Germinal center (tissue), 1 donor: ENCODE results near the gene KRT8.
"Not testable (repeated sequence)": the region's sequence is repeated elsewhere in the genome, so short reads cannot be mapped to it uniquely, and the experiment has no call there.

Experiments
- DNase-seq: peaks from one replicate; pipeline ENCODE4 v3.0.0; 2012; ENCODE audit warnings: mixed read lengths, low spot score

KRT8 gene

DNA sequence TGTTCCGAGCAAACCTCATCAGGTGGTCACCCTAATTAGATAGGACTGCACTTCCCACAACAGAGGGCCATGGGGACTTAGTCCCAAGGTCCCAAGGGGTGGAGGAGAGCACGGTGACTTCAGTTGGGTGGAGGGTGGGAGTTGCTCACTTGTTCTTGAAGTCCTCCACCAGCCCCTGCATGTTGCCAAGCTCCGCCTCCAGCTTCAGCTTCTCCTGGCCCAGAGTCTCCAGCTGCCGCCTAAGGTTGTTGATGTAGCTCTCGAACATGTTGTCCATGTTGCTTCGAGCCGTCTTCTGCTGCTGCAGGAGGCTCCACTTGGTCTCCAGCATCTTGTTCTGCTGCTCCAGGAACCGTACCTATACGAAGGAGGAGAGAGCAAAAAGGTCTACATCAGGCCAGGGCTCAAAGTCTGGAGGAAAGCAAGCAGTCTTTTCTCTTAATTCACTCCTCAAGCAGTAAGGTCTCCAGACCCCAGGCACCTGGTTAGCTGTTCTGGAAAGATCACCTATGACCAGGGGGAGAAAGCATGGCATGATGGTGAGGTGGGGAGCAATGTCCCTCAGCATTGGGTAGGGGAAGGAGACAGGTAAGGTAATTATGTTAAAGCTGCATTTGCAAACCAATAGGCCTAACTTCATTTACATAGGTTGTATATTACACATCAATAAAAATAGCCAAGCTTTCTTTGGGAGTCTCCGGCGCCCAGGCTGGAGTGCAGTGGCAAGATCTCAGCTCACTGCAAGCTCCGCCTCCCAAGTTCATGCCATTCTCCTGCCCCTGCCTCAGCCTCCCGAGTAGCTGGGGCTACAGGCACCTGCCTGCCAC lies 2.9 kb downstream of the KRT8 start:
- no peak for DNase-seq

DNA sequence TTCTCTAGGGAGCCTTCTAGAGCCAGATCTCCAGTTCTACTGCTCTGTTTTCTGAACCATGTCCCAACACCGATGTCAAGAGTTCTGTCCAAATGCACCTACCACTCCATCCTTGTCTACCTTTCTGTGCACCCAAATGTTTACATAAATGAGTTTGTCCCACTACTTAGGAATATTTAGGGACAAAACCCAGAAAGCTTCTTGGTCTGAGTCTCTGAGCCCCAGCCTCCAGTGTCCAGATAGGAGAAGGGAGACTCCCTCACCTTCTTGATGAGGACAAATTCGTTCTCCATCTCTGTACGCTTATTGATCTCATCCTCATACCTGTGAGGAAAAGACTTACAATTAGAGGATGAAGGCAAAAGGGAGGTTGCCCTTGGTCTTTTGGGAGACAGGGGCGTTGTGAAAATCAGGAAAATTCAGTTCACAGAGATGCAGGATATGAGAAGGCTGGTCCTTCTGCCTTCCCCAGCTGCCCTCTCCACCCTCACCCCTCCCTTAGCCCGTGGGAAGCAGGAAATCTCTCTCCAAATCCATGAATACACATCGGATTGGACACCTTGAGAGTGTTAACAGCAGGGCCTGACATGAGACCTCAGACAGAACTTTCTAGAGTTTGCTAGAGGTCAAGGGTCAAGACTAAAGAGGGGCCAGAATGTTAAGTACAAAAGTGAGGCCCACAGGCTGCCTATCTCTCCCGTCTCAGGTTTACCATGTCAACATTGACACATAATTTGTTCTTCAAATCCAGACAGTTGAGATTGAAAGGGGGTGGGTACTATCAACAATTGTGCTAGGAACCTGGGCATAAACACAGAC lies 3.8 kb downstream of the KRT8 start:
- no peak for DNase-seq

DNA sequence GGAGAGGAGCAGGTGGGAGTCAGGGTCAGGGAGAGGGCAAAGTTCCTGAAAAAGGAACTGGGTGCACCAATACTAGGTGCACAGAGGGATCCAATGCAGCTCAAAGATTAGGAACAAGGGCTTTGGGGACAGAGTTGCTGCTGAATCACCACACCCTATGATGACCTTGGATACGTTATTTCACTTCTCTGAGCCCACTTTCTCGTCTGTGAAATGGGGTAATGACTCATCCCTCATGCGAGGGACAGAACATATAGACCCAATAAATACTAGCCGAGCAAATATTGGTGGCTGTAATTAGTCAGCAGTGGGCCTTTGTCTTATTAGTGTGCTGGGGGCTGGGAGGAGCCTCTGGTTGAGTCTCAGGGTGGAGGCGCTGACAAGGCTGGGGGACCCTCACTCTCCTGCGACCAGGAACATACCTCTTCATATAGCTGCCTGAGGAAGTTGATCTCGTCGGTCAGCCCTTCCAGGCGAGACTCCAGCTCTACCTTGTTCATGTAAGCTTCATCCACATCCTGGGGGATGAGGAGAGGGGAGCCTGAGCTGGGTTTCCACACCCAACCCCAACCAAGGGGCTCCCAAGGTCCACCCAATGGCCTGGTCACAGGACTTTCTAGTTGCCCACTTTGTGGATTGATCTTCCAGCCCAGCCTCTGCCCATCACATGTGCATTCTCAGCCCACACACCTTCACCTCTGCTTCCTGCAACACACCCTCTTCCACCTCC lies 4.5 kb downstream of the KRT8 start:
- DNase-seq, result no peak

DNA sequence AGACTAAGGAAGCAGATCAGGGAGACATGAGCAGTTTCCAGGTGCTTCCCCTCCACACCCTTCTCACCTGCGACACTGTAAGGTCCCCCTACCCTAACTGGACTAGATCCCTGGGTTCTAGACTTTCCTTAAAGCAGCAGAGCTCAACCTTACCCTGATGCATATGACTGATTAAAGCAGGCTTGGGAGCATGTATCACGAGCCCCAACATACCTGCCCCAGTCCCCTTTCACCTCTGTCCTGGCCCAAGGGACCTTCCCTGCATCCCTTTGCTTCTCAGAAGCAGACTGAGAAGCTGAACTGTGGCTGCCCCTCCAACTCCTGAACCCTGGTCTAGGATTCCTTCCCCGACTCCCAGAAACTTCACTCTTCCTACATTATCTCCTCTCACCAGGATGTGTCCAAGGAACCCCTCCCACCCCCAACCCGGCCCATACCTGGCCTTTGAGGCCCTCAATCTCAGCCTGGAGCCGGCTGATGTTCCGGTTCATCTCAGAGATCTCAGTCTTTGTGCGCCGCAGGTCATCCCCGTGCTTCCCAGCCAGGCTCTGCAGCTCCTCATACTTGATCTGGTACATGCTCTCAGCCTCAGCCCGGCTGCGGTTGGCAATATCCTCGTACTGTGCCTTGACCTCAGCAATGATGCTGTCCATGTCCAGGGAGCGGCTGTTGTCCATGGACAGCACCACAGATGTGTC lies 5.4 kb downstream of the KRT8 start:
- no peak for DNase-seq

DNA sequence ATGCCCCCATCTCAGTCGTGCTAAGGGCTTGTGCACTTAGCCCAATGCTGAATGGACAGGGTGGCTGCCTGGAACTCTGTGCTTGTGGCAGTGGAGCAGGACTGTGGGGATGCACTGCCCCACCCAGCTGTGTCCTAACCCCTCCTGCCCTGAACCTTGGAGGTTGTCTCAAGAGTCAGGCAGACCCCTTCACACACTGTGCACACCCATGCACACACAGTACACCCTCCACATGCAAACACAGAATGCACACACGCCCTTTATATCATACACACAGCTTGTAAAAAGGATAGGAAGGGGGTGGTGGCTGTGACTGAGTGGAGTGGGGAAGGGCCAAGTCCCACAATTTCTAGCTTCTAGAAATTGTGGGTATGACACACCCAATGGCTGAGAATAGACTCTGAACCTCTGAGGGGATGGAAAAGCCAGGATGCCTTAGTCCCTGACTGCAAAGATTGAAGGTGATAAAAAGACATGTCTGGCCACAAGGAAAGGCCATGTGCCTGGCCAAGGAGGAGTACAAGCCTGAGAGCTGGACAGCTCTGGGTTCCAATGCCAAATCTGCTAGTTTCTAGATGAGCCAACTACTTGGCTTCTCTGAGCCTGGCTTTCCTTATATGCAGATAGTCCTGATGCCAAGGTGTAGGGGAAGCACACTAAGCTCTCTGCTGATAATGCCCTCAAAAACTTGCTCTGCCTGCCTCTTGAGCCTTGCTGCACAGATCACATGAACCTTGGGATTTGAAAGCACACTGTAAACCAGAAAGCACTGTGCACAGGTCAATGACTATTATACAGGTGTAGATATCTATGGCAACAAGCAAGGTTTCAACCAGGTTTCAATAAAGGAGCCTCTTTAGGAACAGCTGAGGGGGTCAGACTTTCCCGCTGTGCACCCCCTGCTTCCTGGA lies 8.4 kb downstream of the KRT8 start:
- no peak for DNase-seq

DNA sequence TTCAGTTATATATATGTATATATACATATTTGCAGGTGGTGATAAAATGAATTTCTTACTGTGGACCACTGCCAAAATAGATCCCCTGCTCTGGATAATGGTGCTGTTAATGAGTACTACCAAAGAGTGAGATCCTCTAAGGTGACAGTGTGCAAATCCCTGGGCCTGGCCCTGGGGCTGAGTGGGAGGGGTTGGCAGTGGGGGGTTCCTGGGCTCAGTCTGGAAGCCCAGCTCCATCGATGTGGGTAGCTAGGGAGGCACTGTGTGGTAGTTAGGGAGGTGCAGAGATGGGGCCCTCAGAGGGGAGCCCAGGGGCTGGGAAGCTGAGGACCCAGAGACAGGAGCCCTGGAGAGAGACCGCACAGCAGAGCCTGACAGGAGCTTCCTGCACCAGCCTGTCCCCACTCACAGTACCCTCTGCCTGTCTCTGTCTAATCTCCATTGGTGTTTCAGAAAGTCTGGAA lies 9.1 kb downstream of the KRT8 start:
- no peak for DNase-seq

DNA sequence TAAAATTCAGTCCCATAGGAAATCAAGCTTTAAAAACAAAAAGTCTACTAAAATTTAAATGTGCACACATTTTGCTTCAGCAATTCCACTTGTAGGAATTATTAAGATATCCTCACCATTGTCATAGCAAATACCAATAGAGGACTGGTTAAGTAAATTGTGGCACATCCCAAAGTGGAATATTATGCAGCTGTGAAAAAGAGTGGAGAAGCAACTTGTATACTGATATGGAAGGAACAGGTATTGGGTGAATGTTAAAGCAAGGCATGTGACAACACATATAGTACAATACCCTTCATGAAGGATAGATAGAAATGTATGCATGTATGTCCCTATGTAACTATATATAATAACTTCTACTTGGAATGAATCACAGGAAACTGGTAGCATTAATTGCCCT lies 11.9 kb downstream of the KRT8 start:
- DNase-seq, result no peak

DNA sequence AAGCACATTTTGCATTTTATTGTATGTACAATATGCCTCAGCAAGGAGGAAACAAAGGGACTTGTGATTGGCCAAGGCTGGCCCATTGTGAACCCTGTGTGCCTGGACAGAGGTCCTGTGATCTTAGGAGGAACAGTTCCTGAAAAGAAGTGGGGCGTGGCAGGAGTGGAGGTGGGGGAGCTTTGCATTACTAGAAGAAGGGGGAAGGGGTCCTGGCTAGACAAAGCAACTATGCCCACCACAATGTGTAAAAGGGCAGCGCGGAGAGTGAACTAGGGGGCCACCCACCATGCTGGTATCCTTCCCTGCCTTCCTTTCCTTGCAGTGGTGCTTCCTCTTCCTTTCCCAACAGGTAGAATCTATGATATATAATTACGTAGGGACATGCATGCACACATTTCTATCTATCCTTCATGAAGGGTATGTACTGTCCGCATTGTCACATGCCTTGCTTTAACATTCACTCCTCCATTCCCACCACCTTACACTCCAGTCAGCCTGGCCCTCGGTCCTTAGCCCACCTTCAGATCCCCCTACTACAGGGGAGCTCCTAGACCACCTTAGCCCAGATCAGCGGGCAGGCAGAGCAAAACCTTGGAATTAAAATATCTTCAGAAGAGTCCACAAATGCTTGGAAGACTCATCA lies 12.5 kb downstream of the KRT8 start:
- DNase-seq, result no peak

DNA sequence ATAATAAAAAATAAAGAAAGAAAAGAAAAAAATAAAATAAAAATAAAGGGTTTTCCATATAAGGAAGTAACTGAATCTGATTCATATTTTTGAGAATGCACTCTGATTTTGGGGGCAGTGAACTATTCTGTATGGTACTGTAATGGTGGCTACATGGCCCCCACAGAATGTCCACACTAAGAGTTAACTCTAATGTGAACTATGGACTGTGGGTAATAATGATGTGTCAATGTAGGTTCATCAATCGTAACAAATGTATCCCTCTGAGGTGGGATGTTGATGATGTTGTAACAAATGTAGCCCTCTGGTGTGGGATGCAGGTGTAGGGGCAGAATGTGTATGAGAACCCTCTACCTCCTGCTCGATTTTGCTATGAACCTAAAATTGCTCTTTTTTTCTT lies 13.8 kb downstream of the KRT8 start:
- DNase-seq, result no peak

DNA sequence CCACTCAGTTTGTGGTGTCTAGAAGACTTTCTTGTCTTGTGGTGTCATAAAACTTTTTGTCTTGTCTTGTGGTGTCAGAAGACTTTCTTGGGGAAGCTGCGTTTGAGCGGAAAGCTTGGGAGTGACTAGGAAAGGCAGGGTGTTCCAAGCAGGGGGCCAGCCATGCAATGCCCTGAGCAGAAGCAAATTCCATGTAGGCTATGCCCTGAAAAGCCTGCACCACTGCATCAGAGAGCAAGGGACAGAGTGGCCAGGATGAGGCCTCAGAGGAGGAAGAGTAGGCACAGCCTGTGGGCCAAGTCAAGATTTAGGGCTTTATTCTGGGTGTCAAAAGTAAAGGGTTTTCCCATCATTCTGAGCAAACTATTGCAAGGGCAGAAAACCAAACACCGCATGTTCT lies 14.5 kb downstream of the KRT8 start:
- DNase-seq, result no peak

DNA sequence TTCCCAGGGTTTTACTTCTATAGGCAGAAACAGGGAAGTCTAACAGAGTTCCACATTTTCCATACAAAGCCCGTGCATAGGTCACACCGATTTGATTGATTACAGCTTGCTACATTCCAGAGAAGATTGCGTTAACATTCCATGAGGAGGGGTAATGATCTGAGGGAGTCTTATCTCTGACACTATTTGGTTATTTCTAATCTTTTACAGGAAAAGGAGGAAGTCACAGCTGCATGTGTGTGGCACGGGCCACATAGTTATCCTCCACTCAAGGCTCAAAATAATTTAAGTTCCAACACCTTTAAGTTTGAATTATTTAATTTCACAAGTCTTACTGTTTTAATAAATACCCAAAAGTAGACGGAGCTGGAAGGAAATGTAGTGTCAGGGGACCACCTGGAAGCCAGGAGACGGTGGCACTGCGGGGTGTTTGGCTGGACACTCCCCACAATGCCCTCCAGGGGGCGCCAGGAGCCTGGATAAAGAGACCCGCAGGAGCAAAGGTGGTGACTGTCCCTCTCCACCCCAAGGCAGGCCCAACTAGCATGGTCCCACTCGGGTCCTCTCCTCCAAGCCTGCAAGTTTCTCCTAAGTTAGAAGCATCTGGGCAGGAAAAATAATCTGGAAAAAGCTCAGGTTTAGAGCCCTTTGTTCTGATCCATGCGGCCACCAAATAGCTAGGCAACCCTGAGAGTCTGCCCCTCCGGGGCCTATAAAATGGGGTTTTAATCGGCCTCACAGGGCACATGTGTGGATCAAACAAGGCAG lies 20.2 kb downstream of the KRT8 start:
- peak; percentile 77 for DNase-seq

DNA sequence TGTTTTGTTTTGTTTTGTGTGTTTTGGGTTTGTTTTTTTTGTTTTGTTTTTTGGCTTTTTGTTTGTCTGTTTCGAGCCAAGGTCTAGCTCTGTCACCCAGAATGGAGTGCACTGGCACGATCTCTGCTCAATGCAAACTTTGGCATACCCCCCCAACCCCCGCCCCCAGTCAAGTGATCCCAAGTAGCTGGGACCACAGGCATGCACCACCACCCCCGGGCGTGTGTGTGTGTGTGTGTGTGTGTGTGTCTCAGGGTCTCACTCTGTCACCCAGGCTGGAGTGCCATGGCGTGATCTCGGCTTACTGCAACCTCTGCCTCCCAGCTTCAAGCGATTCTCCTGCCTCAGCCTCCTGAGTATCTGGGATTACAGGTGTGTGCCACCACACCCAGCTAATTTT lies 24.4 kb downstream of the KRT8 start:
- DNase-seq, result not testable (repeated sequence)

DNA sequence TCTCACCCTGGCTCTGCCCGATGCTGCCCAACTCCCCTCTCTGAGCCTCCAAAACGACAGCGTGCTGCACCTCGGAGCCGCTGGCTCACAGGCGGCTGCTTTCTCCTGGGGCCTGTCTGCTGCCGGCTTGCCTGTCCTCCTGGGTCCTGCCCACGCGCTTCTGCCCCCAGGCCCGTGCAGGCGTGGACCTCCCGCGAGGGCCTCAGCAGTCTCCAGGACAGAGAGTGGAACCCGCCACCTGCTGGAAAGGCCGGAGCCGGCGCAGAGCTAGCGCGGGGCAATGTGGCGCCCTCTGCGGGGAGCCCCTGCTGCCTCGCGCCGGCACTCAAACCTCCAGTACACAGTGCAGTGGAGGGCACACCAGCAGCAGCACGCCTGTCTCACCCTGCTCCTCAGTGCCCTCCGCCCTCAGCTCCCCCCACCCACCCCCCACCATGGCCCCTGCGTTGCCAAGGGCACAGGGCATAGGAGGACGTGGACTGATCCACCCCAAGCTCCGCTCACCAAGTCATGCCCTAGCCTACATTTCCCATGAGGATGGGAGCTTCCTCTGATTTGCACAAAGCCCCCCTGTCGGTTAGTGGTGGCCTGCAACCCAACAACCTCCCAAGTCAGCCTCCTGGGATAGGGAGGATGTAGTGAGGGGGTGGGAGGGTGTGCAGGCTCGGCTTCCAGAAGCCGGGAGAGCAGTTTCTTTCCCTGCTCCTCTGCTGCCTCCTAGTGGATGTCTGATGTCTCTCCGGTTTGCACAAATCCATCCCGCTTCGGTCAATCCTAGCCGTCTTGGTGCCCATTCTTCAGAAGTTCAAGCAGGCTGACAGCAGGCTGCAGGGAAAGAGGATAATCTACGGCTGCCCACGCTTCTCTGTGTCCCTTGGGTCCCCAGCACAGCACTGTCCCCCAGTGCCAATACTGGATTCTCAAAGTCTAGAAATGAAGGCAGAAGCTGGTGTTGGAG lies 25.2 kb downstream of the KRT8 start:
- DNase-seq, result peak; percentile 74

DNA sequence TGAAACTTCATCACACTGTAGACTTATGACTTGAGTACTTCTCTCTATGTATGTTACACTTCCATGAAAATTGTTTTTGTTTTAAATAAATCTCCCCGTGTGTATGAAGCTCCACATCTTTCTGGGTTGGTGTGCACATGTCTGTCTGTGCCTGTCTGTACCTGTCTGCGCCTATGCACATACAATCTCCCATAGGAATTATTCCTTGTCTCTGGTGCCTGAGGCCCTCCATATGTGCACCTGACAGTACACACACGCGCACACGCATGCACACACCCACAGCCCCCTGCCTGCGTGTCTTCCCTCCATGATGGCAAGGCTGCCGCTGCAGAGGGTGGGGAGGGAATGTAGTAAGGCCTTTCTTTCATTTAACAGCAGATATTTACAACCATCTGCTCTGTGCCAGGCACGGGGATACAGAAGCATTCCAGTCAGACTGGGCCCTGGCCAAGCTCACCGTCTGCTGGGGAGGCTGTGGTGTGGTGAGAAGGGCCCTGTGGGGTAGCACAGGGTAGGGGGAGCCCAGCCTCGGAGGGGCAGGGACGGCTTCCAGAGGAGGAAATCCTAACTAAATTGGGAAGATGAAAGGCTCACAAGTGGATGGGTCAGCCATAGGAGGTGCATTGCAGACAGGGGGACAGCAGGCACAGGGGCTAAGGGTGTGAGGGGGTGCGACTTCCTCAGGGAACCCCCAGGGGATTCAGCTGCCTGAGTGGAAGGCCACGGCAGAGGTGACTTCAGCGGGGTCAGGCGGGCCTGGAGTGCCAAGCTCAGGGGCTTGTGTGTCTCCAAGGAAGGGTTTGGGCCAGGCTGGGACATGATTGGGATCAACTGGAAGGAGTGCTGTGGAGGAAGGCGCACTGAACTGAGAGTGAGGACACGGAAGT lies 26.1 kb downstream of the KRT8 start:
- no peak for DNase-seq

DNA sequence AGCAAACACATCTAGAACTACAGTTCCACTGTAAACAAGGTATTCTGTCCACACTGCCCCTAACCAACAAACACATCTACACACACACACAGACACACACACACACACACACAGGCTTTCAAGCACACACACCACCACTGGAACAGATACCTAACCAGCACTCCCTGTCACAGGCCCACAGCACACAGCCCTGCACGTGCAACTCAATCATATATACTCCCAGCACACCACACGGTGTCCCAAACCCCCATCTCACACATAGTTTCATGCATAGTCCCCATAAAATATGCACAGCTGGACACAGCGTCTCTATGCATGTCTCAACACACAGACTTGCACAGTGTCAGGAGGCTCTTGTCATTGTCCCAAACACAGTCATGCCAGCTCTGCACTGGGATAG lies 27.6 kb downstream of the KRT8 start:
- no peak for DNase-seq

DNA sequence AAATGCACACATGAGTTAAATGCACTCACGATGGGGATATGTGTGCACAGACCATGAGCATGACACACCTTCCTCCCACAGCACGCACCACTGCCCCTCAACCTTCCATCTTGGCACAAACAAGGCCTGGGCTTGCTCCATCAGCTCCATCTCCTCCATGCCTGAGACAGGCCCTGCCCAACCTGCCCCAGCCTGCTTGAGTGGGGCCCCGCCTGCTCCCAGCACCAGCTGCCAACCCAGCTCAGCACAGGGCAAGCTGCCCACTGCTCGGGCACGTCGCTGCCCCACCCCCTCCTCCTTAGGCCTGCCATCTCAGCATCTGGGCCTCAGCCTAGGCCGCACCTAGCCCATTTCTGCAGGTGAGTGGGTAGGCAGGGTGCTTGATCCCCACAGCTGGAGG lies 28.5 kb downstream of the KRT8 start:
- DNase-seq, result no peak
